Esophagus (tissue), 2 donors: ENCODE measurements around the gene NEB. TPM values are rescaled to one million over a fixed set of nuclear protein-coding genes. Genes with fewer than 3 reads are reported as not detected.
"Not testable (repeated sequence)": the region's sequence is repeated elsewhere in the genome, so short reads cannot be mapped to it uniquely, and the experiment has no call there.

Experiments used
- H3K27ac ChIP-seq, 2 donors: one replicate each; pipeline ENCODE4 v1.5.1; 2013; ENCODE audit warnings: low read depth in 2 of 2, mild to moderate bottlenecking in 2 of 2, inconsistent platforms in 1 of 2, low read length in 1 of 2, moderate library complexity in 1 of 2
- H3K27me3 ChIP-seq, 2 donors: one replicate each; pipeline ENCODE4 v1.6.1; 2013; ENCODE audit warnings: low read length in 2 of 2, control low read depth in 1 of 2, mild to moderate bottlenecking in 1 of 2; ENCODE audit not compliant: insufficient read depth in 2 of 2, control insufficient read depth in 1 of 2
- H3K36me3 ChIP-seq, 2 donors: one replicate each; pipeline ENCODE4 v1.6.1; 2013; ENCODE audit warnings: low read length in 1 of 2; ENCODE audit not compliant: control insufficient read depth in 2 of 2, insufficient read depth in 2 of 2
- H3K4me1 ChIP-seq, 2 donors: one replicate each; pipeline ENCODE4 v1.6.1; 2013; ENCODE audit warnings: low read length in 1 of 2; ENCODE audit not compliant: control insufficient read depth in 2 of 2, insufficient read depth in 2 of 2
- H3K4me3 ChIP-seq, 2 donors: one replicate each; pipeline ENCODE4 v1.5.1; 2013; ENCODE audit warnings: low read length in 2 of 2, mild to moderate bottlenecking in 2 of 2, low read depth in 1 of 2, moderate library complexity in 1 of 2
- H3K9me3 ChIP-seq, 2 donors: one replicate each; pipeline ENCODE4 v1.6.1; 2013; ENCODE audit warnings: mild to moderate bottlenecking in 2 of 2, low read depth in 1 of 2, low read length in 1 of 2, moderate library complexity in 1 of 2; ENCODE audit not compliant: control insufficient read depth in 2 of 2, insufficient read depth in 1 of 2
- WGBS, 2 donors: extraction: QIAGEN DNeasy Blood & Tissue Kit; methylation state at CpG; one replicate each; pipeline ENCODE4 v1.1.7; 2013; 5-methylcytosine and 5-hydroxymethylcytosine counted together
- polyA plus RNA-seq, 2 donors: library from polyadenylated mRNA; stranded (reverse); fragments of 200-250 nt; gene quantifications; one replicate each; pipeline ENCODE4 v1.2.3, GENCODE V29; 2013
- donor health status: healthy with polysubstance abuse.
- donor health status: Bipolar disorder and iron deficiency.

NEB gene
- polyA plus RNA-seq, 2 donors, result 0.33 to 0.49 TPM

DNA sequence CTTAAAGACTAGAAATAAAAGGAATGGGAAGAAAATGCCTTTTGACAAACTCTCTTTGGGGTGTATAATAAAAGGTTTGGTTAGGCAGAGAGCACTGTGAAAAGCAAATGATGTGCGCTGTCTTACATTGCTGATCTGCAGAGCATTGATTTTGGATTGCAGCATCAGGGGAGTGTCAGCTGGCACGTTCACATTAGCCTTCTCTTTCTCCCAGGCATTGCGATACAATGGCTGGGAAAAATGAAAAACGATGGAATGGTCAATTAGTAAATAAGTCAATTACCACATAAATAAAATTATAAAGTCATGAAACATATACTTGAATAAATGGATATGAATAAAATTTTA is 142.4 kb downstream of the NEB start:
- not testable (repeated sequence) for H3K4me3 ChIP-seq, H3K36me3 ChIP-seq, H3K27ac ChIP-seq, H3K4me1 ChIP-seq, H3K9me3 ChIP-seq, H3K27me3 ChIP-seq
- WGBS, 2 donors, result 82 to 87% methylated on average over 4 of the region's 4 CpGs

DNA sequence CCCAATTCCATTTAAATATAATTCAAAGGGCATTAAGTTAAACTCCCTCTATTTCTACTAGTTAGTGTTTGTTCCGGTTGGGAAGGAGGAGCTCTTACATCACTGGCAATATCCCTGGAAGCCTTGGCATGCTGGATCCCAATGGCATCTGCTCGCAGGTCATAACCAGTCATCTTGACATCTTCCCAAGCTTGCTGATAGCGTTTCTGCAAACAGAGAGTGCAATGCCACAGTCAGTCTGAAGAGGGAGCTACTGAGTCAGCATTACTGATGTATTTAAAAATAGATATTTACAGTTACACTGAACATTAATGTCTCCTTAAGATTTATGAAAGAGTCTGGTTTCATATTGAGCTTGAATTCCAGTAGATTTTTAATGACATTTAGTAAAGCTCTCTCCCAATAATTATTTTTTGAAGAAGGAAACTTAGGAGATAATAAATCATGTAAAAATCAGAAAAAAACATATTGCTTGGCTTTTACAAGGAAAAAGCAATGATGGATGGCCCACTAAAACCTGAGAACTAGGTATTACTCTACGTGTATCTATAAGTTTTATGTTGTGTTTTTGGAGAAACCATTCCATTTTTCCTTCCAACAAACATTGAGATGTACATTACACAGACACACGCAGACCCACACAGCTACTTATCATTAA is 142.9 kb downstream of the NEB start:
- H3K9me3 ChIP-seq, H3K36me3 ChIP-seq, H3K27me3 ChIP-seq, H3K4me1 ChIP-seq, H3K27ac ChIP-seq, H3K4me3 ChIP-seq: not testable (repeated sequence)
- 36% methylated on average over 4 of the region's 5 CpGs for WGBS, 2 donors

DNA sequence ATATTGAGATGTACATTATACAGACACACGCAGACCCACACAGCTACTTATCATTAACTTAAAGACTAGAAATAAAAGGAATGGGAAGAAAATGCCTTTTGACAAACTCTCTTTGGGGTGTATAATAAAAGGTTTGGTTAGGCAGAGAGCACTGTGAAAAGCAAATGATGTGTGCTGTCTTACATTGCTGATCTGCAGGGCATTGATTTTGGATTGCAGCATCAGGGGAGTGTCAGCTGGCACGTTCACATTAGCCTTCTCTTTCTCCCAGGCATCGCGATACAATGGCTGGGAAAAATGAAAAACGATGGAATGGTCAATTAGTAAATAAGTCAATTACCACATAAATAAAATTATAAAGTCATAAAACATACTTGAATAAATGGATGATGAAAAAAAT is 153.0 kb downstream of the NEB start:
- not testable (repeated sequence) for H3K27me3 ChIP-seq, H3K4me1 ChIP-seq, H3K4me3 ChIP-seq, H3K36me3 ChIP-seq, H3K9me3 ChIP-seq, H3K27ac ChIP-seq
- WGBS, 2 donors, result 50 to 79% methylated on average over 1 of the region's 5 CpGs

DNA sequence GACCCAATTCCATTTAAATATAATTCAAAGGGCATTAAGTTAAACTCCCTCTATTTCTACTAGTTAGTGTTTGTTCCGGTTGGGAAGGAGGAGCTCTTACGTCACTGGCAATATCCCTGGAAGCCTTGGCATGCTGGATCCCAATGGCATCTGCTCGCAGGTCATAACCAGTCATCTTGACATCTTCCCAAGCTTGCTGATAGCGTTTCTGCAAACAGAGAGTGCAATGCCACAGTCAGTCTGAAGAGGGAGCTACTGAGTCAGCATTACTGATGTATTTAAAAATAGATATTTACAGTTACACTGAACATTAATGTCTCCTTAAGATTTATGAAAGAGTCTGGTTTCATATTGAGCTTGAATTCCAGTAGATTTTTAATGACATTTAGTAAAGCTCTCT is 153.6 kb downstream of the NEB start:
- not testable (repeated sequence) for H3K4me3 ChIP-seq, H3K27me3 ChIP-seq, H3K27ac ChIP-seq, H3K36me3 ChIP-seq, H3K4me1 ChIP-seq, H3K9me3 ChIP-seq
- WGBS, 2 donors, result no CpG with 5 or more reads among the region's 4 CpGs

DNA sequence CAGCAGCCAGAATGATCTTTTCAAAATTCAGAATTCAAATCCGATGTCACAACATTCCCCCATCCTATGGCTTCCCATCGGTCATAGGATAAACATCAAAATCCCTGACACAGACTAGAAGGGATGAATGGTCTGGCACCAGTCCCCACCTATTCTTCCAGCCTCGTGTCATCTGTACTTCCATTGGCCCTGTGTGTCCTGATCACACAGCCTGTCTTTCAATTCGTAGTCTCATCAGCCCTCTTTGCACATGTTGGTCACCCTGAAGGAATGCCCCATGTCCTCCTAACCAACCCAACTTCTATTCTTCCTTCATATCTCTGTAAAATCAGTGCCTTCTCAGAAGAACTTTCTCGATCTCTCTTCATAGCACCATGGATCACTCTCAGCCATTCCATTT is 157.2 kb downstream of the NEB start:
- 83 to 85% methylated on average over 5 of the region's 5 CpGs for WGBS, 2 donors
- Histone ChIP-seq H3K27me3 (no peaks in the 10 kb centered on the region), H3K9me3 (no peaks in the 10 kb centered on the region), H3K4me3 (no peak overlapping the region), H3K27ac (no peak overlapping the region), H3K4me1 (no peaks in the 10 kb centered on the region), H3K36me3 (no peaks in the 10 kb centered on the region)

DNA sequence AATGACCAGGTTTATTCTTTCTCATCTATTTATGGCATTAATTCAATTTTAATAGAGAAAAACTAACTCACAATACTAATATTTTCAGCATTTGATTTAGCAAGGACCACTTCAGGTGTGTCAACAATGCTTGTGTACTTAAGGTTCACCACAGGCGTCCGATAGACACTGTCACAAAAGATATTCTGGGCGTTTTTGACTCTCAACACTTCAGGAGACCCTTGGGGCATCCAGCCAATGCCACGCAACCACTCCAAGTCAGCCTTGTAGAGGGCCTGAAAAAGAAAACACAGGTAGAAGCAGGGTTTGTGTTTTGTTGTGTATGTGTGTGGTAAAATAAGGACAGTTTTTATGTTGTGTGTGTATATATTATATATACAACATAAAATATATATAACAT is 158.2 kb downstream of the NEB start:
- WGBS, 2 donors, result 71 to 80% methylated on average over 4 of the region's 4 CpGs
- Histone ChIP-seq H3K27ac (no peak overlapping the region), H3K4me1 (no peaks in the 10 kb centered on the region), H3K36me3 (no peaks in the 10 kb centered on the region), H3K9me3 (no peaks in the 10 kb centered on the region), H3K4me3 (no peak overlapping the region), H3K27me3 (no peaks in the 10 kb centered on the region)

DNA sequence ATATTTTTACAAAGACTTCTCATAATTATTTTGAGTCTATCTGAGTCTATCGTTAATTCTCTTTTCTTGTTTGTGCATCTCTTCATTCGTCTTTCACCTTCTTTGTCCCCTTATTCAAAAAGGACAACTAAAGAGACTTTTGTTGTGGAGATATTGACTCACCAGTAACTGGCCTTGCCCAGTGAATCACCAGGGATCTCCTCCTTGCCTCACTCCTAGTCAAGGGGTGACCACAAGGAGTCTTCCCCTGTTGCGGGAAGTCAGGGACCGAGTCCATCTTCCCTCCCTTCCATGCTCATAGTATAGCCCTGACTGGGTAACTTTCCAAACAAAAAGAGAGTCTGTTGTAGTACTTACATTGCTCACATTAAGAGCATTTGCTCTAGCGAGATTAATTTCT is 158.9 kb downstream of the NEB start:
- H3K36me3 ChIP-seq, result no peaks in the 10 kb centered on the region
- WGBS, 2 donors, result 91 to 95% methylated on average over 5 of the region's 5 CpGs
- no peaks in the 10 kb centered on the region for H3K27me3 ChIP-seq
- H3K9me3 ChIP-seq, result no peaks in the 10 kb centered on the region
- H3K27ac ChIP-seq, result no peak overlapping the region
- H3K4me1 ChIP-seq, result no peaks in the 10 kb centered on the region
- H3K4me3 ChIP-seq, result no peak overlapping the region

DNA sequence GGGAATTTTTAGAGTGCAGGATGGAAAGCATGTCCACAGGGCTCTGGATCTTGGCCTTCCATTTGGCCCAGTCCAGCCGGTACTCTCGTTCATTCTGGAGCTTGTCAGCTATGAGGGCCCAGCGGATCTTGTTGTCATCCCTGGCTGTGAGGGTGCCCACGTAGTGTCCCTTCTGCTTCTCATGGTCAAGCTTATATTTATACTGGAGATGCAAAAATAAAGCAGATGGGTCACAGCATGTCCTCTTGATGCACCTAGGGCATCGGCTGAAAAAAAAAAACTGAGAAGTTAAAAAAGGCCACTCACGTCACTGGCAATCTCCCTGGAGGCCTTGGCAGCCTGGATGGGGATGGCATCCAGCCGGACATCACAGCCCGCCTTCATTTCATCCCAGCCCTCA is 164.1 kb downstream of the NEB start:
- Histone ChIP-seq H3K4me1 (no peaks in the 10 kb centered on the region), H3K9me3 (no peaks in the 10 kb centered on the region), H3K36me3 (no peaks in the 10 kb centered on the region), H3K4me3 (no peak overlapping the region), H3K27ac (no peak overlapping the region), H3K27me3 (no peaks in the 10 kb centered on the region)
- 95 to 96% methylated on average over 8 of the region's 8 CpGs for WGBS, 2 donors

DNA sequence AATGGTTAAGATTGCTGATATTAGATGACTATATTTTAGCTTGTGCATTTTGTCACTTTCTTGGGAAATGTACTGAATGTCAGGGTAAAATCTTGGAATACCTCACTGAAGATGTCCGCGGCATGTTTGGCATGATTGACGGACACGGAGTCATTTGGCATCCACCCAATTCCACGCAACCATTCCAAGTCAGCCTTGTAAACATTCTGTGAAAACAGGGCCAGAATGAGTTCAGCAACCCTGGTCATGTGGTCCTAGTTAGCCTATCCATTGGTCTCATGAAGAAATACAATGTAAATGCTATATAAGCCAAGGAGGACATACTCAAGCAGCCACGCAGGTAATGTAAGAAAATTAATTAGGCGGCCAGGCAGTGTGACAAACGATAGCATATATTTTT is 165.1 kb downstream of the NEB start:
- H3K4me3 ChIP-seq, result no peak overlapping the region
- no peaks in the 10 kb centered on the region for H3K27me3 ChIP-seq
- H3K9me3 ChIP-seq, result no peaks in the 10 kb centered on the region
- H3K36me3 ChIP-seq, result no peaks in the 10 kb centered on the region
- WGBS, 2 donors, result 74 to 76% methylated on average over 8 of the region's 8 CpGs
- no peak overlapping the region for H3K27ac ChIP-seq
- H3K4me1 ChIP-seq, result no peaks in the 10 kb centered on the region

DNA sequence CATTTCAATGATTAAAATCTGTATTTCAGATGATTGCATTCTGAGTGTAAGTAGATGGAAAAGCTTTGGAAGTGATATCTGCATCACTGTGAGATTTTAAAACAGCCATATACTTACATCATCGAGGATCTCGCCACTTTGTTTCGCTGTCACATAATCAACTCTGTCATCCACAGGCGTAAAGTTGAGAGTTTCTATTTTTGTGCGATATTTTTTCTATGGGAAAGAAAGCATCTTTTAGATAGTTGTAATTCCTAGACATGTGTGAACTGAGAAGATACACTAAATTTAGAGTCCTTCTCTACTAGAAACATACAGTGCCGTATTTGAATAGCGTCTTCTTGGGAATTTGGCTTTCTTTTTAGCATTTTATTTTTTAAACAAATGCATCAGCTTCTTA is 165.8 kb downstream of the NEB start:
- no peaks in the 10 kb centered on the region for H3K9me3 ChIP-seq
- WGBS, 2 donors, result 83 to 87% methylated on average over 7 of the region's 7 CpGs
- no peaks in the 10 kb centered on the region for H3K4me1 ChIP-seq
- H3K27me3 ChIP-seq, result no peaks in the 10 kb centered on the region
- H3K27ac ChIP-seq, result no peak overlapping the region
- no peaks in the 10 kb centered on the region for H3K36me3 ChIP-seq
- no peak overlapping the region for H3K4me3 ChIP-seq
